Cortex of kidney (tissue), 1 donor: ENCODE data around the gene MRPL44.
"Not testable (repeated sequence)": the region's sequence is repeated elsewhere in the genome, so short reads cannot be mapped to it uniquely, and the experiment has no call there.

Experiments
- DNase-seq: peaks from one replicate; lab custom pipeline; 2025; lab: John Stamatoyannopoulos, UW

Gene MRPL44

DNA sequence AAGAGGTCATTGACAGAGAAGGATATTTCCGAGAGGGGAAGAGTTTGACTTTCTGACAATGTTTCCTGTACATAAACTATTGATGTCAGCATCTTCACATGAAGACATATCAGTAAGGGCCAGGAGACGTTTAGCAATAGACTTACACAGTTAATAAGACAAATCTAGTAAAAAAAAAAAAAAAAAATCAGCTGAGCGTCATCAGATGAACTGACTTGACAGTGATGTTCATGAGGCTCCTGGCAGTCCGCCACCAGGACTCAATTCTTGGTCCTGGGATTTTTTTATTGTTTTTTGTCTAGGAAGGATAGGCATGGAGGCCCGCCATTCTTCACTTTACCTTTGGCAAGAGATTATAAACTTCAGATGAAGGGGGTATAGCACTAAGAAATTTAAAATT, 14.5 kb downstream of the MRPL44 start:
- no peak for DNase-seq

DNA sequence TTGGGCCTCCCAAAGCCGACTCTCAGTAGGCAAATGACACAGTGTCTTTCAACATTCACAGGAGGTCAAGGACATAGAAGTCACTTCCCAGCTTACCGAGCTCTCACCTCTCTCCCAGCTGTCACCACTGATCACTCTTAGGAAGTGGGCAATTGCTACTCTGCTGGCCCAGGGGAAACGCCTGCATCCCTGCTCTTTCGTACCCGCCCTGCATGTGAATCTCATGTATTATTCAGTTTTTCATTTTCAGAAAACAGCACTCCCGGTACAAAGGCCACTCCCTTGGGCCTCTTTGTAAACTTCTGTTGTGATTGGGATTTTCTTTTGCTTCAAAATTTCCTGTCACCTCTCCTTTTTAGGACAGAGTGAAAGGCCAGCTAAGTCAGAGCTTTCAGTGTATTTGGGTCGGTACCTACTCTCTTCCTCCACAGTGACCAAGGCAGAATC, 15.4 kb downstream of the MRPL44 start:
- no peak for DNase-seq

DNA sequence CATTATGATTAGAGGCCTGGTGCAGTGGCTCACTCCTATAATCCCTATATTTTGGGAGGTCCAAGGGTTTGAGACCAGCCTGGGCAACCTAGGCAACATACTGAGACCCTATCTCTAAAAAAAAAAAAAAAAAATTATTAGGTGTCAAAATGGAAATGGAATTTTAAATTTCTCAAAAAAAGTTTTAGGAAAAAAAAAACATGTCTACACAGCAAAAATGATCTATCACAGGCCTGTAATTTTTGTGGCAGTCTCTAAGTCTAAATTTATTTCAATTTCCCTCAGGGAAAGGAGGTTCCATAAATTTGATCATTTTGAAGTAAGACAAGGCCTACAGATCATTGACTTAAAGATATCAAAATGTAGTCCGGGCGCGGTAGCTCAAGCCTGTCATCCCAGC, 16.3 kb downstream of the MRPL44 start:
- no peak for DNase-seq

GRCh38 chr2:223976635-223977226, 19.5 kb downstream of the MRPL44 start:
- no peak for DNase-seq

- DNase-seq: no peak
Measured at GRCh38 chr2:223978451-223978850, 21.2 kb downstream of the MRPL44 start.

- no peak for DNase-seq
Measured at GRCh38 chr2:223979730-223980396, 22.6 kb downstream of the MRPL44 start.

DNA sequence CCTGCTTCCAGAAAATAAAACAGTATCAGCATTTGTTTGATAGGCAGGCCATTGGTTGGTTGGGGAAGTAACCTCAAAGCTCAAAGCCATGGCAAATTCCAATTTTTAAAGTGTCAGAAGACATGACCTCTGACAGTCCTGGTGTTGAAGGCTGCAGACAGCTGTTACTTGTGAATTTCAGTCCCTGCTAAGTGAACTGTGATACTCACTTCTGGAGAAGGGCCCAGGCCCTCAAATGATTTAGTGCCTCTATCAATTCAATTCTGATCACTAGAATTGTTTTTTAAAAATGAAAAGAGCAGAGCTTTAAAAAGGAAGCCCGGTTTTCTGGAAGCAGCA, 23.1 kb downstream of the MRPL44 start:
- no peak for DNase-seq

- no peak for DNase-seq
Measured at GRCh38 chr2:223980803-223981202, 23.5 kb downstream of the MRPL44 start.

GRCh38 chr2:223981241-223981640, 24.0 kb downstream of the MRPL44 start:
- DNase-seq: no peak

DNA sequence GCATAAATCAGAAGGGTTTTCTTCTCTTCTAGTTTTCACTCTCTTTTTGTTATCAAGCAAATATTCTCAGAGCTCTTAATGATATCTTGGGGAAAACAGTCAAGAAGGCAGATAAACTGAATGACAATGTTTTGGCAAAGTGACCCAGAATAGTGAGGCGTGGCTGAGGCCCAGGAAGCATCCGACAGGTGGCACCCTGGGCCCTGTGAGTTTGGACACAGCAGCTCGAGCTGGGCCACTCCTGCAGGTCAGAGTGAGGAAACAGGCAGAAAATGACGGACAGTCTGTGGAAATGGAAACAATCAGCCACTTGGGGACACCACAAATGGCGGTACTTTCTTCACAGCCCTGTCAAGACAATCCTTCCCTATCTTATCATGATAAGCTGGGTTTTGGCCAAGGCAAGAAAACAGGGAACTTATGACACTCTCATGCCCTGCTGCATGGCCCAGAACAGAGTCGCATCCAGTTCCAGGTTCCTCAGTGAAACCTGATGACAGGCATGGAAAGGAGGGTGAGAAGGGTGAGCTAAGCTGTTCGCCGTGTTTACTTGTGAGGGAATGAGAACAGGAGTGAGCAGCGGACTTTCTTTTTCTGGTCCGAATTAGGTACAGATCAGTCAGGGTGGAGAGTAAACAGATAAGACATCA, 32.1 kb downstream of the MRPL44 start:
- DNase-seq: no peak

DNA sequence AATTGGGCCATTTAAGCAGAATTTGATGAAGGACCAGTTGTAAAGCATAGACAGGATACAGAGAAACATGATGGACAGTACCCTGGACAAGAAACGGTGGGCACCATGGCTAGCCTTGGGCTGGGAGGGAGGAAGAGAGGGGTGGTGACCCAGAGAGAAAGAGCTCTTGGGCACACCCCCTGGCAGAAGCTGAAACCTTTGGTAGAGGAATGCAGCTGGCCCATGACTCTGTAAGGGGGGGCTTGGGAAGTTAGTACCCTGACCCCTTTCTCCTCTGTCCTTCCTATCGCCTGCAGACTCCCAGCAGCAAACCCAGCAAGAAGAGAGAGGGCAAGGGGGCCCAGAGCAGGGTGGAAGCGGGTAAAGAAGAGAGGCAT, 32.6 kb downstream of the MRPL44 start:
- DNase-seq: no peak

GRCh38 chr2:223991611-223992010, 34.3 kb downstream of the MRPL44 start:
- no peak for DNase-seq

DNA sequence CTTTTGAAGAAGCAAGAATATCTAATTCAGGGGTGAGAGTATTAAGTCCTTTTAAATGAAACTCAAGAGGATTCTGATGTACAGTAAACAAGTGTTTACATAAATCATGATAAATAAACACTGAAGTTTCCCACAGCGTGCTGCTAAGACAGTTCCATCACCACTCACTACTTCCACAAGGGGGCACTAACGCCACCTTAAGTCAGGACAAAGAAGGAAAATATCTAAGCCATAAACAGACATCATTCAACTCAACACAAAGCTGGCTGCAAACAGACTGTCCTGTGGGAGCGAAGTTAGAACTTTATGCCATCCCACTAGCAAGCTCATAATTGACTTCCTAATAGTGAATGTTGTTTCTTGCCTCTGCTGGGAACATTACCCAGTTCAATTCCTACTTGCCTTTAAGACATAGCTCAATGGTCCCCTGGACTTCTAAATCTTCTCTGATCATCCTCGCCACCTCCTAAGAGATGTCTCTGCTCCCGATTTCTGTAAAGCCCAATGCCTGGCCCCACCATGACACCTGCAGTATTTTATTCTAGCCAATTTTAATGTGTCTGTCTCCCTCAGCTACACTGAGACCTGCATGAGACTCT, 36.5 kb downstream of the MRPL44 start:
- no peak for DNase-seq

DNA sequence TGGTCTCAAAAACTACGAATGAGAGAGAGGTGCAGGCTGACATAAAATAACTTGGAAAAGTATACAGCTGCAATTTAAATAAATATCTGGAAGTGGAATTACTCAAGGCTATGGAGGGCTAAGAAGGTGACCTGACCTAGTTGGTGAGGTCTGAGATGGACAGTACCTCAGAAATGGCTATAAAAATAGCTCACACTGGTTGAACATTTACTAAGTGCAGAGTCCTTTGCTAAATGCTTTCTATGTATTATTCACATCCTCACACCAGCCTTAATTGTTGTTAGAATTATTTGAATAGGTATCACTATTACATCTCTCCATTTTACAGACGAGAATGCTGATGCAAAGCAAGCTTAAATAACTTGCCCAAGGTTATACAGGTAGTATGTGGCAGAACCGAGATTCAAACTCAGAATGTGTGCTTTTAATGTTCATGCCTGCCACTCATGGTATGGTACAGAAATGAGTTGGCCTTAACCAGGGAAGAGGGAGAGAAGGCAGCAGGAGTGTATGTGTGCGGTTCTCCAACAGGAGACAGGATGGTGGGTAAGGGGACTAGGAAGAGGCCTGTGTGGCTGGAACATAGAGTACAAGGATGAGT, 37.4 kb downstream of the MRPL44 start:
- no peak for DNase-seq

DNA sequence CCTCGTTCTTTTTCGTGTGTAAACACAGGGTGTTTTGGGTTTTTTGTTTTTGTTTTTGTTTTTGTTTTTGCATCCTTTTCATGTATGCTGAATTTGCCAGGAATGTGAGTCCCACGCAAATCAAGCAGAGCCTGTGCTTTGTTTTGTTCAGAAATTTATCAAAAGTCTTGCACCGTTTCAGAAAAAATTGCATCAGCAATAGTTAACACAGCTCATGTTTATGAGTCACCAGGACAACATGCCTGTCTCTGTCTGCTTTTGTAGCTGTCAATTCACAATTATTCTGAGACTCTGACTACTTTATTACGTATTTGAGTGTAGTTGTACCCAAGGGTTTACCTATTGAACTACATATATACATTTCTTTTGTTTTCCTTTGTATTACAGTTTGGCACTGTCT, 38.3 kb downstream of the MRPL44 start:
- no peak for DNase-seq

- no peak for DNase-seq
Measured at GRCh38 chr2:223996391-223996790, 39.1 kb downstream of the MRPL44 start.

DNA sequence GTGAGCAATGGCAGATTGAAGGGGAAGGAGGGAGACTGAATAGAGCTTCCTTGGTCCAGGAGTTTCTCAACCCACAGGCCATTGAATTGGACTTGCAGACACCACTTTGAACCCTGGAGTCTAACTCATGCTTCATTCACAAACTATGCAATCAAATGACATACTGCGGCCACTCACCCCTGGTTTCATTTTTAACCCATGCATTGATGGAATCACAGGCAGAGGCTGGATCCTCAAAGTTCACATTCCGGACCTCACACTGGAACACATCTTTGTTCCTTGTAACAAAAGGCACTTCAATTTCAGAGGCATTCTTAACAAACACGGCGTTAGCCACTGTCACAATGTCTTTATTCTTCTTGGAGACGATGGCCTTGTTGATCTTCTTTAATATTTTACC, 40.7 kb downstream of the MRPL44 start:
- DNase-seq: no peak

GRCh38 chr2:223998948-223999347, 41.7 kb downstream of the MRPL44 start:
- no peak for DNase-seq

DNA sequence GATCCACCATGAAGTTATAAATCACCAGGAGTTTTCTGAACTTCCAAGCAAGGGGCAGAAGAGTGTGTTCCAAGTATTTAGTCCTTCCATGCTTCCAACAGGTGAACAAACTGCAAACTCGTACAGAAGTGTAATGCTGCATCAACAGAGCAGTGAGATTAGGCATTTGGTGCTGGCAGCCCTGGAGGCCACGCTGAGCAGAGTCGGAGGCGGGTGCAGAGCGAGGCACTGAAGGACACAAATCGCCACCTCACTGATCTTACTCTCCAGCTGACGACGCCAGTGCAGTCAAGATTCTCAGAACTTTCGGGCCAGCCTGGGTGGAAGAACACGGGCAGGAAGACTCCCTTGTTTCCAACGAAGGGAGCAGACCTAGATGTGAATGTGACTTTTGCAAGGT, 42.6 kb downstream of the MRPL44 start:
- no peak for DNase-seq

GRCh38 chr2:224000662-224001061, 43.4 kb downstream of the MRPL44 start:
- DNase-seq: not testable (repeated sequence)

GRCh38 chr2:224004105-224004695, 46.9 kb downstream of the MRPL44 start:
- no peak for DNase-seq

- no peak for DNase-seq
Measured at GRCh38 chr2:224008702-224009261, 51.5 kb downstream of the MRPL44 start.
